ENCODE data around the gene GPANK1. TPM values are rescaled to one million over a fixed set of nuclear protein-coding genes. Genes with fewer than 3 reads are reported as not detected.

Gene GPANK1
- total and polyA plus RNA-seq, 4 donors, result 12.7 to 16.6 (median 14.5) TPM

GRCh38 chr6:31645325-31645724, 19.5 kb downstream of the GPANK1 start:
- WGBS, 2 donors, result 96 to 97% methylated on average over 9 of the region's 9 CpGs
- Histone ChIP-seq H3K27me3 (ENCODE audit: control insufficient read depth in 3 of 3, insufficient read depth in 3 of 3, low read length in 2 of 3) (no peaks in the 10 kb centered on the region), H3K36me3 (ENCODE audit: control insufficient read depth in 4 of 4, insufficient read depth in 4 of 4, low read length in 4 of 4) (peaks cover 53 to 71% (median 62%) of the 10 kb centered on the region in 4 donors)

GRCh38 chr6:31643818-31644454, 20.9 kb downstream of the GPANK1 start:
- ATAC-seq (ENCODE audit: insufficient read depth, low FRiP score) (no peak), DNase-seq (no peak)
- H3K27me3 ChIP-seq (ENCODE audit: control insufficient read depth in 3 of 3, insufficient read depth in 3 of 3, low read length in 2 of 3), result no peaks in the 10 kb centered on the region

More at GRCh38 chr6:31645325-31645724, 19.5 kb downstream of the GPANK1 start:
- H3K9me3 ChIP-seq (ENCODE audit: control insufficient read depth in 4 of 4, insufficient read depth in 3 of 4, low read length in 3 of 4), result no peaks in the 10 kb centered on the region
- H3K9ac ChIP-seq (ENCODE audit: insufficient read depth in 1 of 2, low read length in 2 of 2), result no peak overlapping the region
- H3K4me3 ChIP-seq, result no peak overlapping the region
- ATAC-seq (ENCODE audit: insufficient read depth, low FRiP score) (no peak), DNase-seq (no peak)
- H3K4me1 ChIP-seq (ENCODE audit: control insufficient read depth in 5 of 5, insufficient read depth in 5 of 5, low read length in 5 of 5), result no peaks in the 10 kb centered on the region
- TF ChIP-seq, protein P1, sequence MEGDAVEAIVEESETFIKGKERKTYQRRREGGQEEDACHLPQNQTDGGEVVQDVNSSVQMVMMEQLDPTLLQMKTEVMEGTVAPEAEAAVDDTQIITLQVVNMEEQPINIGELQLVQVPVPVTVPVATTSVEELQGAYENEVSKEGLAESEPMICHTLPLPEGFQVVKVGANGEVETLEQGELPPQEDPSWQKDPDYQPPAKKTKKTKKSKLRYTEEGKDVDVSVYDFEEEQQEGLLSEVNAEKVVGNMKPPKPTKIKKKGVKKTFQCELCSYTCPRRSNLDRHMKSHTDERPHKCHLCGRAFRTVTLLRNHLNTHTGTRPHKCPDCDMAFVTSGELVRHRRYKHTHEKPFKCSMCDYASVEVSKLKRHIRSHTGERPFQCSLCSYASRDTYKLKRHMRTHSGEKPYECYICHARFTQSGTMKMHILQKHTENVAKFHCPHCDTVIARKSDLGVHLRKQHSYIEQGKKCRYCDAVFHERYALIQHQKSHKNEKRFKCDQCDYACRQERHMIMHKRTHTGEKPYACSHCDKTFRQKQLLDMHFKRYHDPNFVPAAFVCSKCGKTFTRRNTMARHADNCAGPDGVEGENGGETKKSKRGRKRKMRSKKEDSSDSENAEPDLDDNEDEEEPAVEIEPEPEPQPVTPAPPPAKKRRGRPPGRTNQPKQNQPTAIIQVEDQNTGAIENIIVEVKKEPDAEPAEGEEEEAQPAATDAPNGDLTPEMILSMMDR (IDR thresholded peaks at IDR 0.05; ENCODE audit: control extremely low read depth, extremely low read depth), result no peak
- H3K27ac ChIP-seq (ENCODE audit: low read depth in 1 of 2, low read length in 1 of 2), result no peak overlapping the region

DNA sequence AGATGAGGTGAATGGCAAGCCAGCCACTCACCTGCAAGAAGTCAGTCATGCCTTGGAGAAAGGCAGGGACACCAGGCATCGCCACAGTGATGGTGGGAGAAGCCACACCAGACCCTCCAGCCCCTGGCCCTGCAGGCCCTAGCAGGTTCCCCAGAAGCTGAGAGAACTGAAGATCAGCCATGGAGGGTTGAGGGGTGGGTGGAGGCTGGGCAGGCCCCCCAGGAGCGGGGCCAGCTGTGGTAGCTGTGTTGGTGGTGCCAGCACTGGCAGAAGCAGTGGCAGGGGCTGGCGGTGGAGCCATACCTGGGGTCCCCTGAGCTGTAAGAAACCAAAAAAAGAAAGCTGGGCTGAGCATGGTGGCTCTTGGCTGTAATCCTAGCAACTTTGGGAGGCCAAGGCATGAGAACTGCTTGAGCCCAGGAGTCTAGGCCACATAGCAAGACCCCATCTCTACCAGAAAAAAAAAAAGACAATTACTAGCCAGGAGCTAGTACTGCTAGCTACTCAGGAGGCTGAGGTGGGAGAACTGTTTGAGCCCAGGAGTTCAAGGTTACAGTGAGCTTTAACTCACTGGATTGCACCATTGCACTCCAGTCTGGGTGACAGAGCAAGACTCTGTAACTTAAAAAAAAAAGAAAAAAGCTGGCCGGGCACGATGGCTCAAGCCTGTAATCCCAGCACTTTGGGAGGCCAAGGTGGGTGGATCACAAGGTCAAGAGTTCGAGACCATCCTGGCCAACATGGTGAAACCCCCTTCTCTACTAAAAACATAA, 21.8 kb downstream of the GPANK1 start:
- DNase-seq, result no peak
- WGBS, 2 donors, result 89 to 96% methylated on average over 6 of the region's 6 CpGs
- Histone ChIP-seq H3K27ac (ENCODE audit: low read depth in 1 of 2, low read length in 1 of 2) (no peak overlapping the region), H3K9me3 (ENCODE audit: control insufficient read depth in 4 of 4, insufficient read depth in 3 of 4, low read length in 3 of 4) (no peaks in the 10 kb centered on the region), H3K36me3 (ENCODE audit: control insufficient read depth in 4 of 4, insufficient read depth in 4 of 4, low read length in 4 of 4) (peaks cover 46 to 71% (median 56%) of the 10 kb centered on the region in 4 donors), H3K27me3 (ENCODE audit: control insufficient read depth in 3 of 3, insufficient read depth in 3 of 3, low read length in 2 of 3) (no peaks in the 10 kb centered on the region), H3K9ac (ENCODE audit: insufficient read depth in 1 of 2, low read length in 2 of 2) (no peak overlapping the region), H3K4me1 (ENCODE audit: control insufficient read depth in 5 of 5, insufficient read depth in 5 of 5, low read length in 5 of 5) (no peaks in the 10 kb centered on the region), H3K4me3 (no peak overlapping the region)
- TF ChIP-seq, protein P1 (IDR thresholded peaks at IDR 0.05; ENCODE audit: control extremely low read depth, extremely low read depth), result no peak
- ATAC-seq (ENCODE audit: insufficient read depth, low FRiP score), result no peak

More at GRCh38 chr6:31643818-31644454, 20.9 kb downstream of the GPANK1 start:
- Histone ChIP-seq H3K36me3 (ENCODE audit: control insufficient read depth in 4 of 4, insufficient read depth in 4 of 4, low read length in 4 of 4) (peaks cover 55 to 80% (median 63%) of the 10 kb centered on the region in 4 donors), H3K27ac (ENCODE audit: low read depth in 1 of 2, low read length in 1 of 2) (no peak overlapping the region), H3K4me3 (no peak overlapping the region), H3K9ac (ENCODE audit: insufficient read depth in 1 of 2, low read length in 2 of 2) (no peak overlapping the region), H3K4me1 (ENCODE audit: control insufficient read depth in 5 of 5, insufficient read depth in 5 of 5, low read length in 5 of 5) (no peaks in the 10 kb centered on the region), H3K9me3 (ENCODE audit: control insufficient read depth in 4 of 4, insufficient read depth in 3 of 4, low read length in 3 of 4) (no peaks in the 10 kb centered on the region)
- TF ChIP-seq, protein P1 (IDR thresholded peaks at IDR 0.05; ENCODE audit: control extremely low read depth, extremely low read depth), result no peak
- 93 to 96% methylated on average over 17 of the region's 17 CpGs for WGBS, 2 donors

All from lung (tissue), 12 donors.